ENCODE measurements around the gene CHAC1. TPM values are rescaled to one million over a fixed set of nuclear protein-coding genes. Genes with fewer than 3 reads are reported as not detected.
A peak's percentile ranks its signal among the peaks of the same experiment; 100 is the strongest.

The CHAC1 gene
- polyA plus RNA-seq, 2 of the 4 experiments (the other 2 are of a cell fraction) = 4.9 to 22.2 TPM

- TF ChIP-seq RCOR1 (IDR thresholded peaks at IDR 0.05; ENCODE audit: low read depth, low read length) = no peak
- no peak for TF ChIP-seq EHF (CRISPR knock-in tag; IDR thresholded peaks at IDR 0.05)
- no peak for TF ChIP-seq HES2 (IDR thresholded peaks at IDR 0.05)
- no peak for TF ChIP-seq HMGXB4 (CRISPR knock-in tag; IDR thresholded peaks at IDR 0.05; ENCODE audit: borderline replicate concordance)
- TF ChIP-seq HOXB5 (CRISPR knock-in tag; IDR thresholded peaks at IDR 0.05) = no peak
- TF ChIP-seq RFX5 (IDR thresholded peaks at IDR 0.05) = no peak
- peak; percentile 6; the same call in 1 of the 2 replicates for TF ChIP-seq FOSL2 (IDR thresholded peaks at IDR 0.05)
- peak; percentile 87 for TF ChIP-seq FOSL2 (CRISPR knock-in tag; IDR thresholded peaks at IDR 0.05)
- TF ChIP-seq CBX8 (IDR thresholded peaks at IDR 0.05) = no peak
- peak in 1 of 2 experiments; percentile 61; a peak in 1 of 5 replicates for TF ChIP-seq EP300 (IDR thresholded peaks at IDR 0.05)
- TF ChIP-seq MAX (IDR thresholded peaks at IDR 0.05) = 0 out of 2 replicates have a peak, but pooled peaks have one; percentile 20
- no peak for TF ChIP-seq ZFP36 (IDR thresholded peaks at IDR 0.05; ENCODE audit: borderline replicate concordance, partially characterized antibody)
- TF ChIP-seq MAZ (IDR thresholded peaks at IDR 0.05; ENCODE audit: borderline replicate concordance, low read depth, low read length) = no peak
- TF ChIP-seq ZC3H11A (IDR thresholded peaks at IDR 0.05) = no peak
- peak; percentile 54 for TF ChIP-seq MAFK (IDR thresholded peaks at IDR 0.05; ENCODE audit: partially characterized antibody)
- no peak for TF ChIP-seq BCL3 (IDR thresholded peaks at IDR 0.05)
- TF ChIP-seq EHMT2 (IDR thresholded peaks at IDR 0.05; ENCODE audit: low read depth) = no peak
- TF ChIP-seq CHD2 (IDR thresholded peaks at IDR 0.05; ENCODE audit: low read length, partially characterized antibody) = no peak
- TF ChIP-seq ATOH8 (CRISPR knock-in tag; IDR thresholded peaks at IDR 0.05; ENCODE audit: low read depth) = no peak
- no peak for TF ChIP-seq ZNF302 (CRISPR knock-in tag; IDR thresholded peaks at IDR 0.05)
- TF ChIP-seq PHF8 (IDR thresholded peaks at IDR 0.05; ENCODE audit: borderline replicate concordance, low read depth) = no peak
- no peak for TF ChIP-seq KDM1A (IDR thresholded peaks at IDR 0.05; ENCODE audit: low read depth)
- no peak for TF ChIP-seq HDAC2 (IDR thresholded peaks at IDR 0.05)
- no peak for TF ChIP-seq ESRRA (IDR thresholded peaks at IDR 0.05; ENCODE audit: borderline replicate concordance, low read length)
- no peak for TF ChIP-seq ELK1 (IDR thresholded peaks at IDR 0.05; ENCODE audit: low read depth, low read length)
These were observed 45.9 kb downstream of the CHAC1 start (continued) for GRCh38 chr15:40999190-40999589.
